SKM-1 treated with dmso at 0.1 percent for 144 hours (cell line): ENCODE results near the gene CD84.
"Not testable (repeated sequence)": the region's sequence is repeated elsewhere in the genome, so short reads cannot be mapped to it uniquely, and the experiment has no call there.

ENCODE experiments used
- DNase-seq: peaks from one replicate; lab custom pipeline; 2025; ENCODE audit not compliant: unreplicated experiment; lab: John Stamatoyannopoulos, UW

CD84 gene

GRCh38 chr1:160519642-160520435 is 59.5 kb downstream of the CD84 start:
- DNase-seq: no peak

- not testable (repeated sequence) for DNase-seq
These were observed 61.8 kb downstream of the CD84 start for GRCh38 chr1:160517519-160517918.

DNA sequence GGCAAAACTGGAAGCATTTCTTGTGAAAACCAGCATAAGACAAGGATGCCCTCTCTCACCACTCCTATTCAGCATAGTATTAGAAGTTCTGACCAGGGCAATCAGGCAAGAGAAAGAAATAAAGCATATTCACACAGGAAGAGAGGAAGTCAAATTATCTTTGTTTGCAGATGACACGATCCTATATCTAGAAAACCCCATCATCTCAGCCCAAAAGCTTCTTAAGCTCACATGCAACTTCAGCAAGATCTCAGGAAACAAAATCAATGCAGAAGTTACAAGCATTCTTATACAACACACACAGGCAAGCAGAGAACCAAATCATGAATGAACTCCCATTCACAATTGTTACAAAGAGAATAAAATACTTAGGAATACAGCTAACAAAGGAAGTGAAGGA is 63.4 kb downstream of the CD84 start:
- not testable (repeated sequence) for DNase-seq

DNA sequence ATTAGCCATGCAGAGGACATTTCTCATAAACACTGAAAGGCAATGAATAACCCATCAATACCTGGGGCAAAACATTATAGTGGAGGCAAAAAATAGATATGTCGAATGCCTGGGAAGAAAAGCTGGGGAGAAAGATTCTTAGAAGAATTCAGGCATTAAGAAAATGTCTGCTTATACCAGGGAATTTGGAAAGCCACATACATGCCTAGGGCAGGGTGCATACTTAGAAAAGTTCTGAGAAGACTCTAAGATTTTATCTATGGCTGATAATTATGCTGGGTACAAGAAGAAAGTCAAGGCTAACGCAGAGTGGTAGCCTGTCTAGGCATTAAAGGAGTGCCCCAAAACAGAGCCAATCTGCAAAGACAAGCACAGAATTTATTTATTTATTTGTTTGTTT is 74.6 kb downstream of the CD84 start:
- DNase-seq: no peak

DNA sequence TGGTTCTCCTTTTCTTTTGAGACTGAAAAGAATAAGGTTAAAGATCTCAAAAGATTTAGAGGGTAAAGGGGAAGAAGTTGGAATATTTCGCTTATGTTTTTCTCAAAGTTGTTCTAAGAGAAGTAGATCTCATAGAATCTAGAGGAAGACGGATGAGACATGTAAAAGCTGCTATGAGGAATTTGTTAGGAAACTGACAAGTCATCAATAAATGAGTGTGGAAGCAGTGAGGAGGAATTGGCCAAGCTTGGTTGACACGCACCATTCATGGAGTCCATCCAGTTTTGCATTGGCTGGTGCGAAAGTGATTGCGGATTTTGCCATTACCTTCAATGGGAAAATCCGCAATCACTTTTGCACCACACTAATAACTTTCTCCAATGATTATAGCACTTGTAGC is 76.2 kb downstream of the CD84 start:
- DNase-seq: no peak

DNA sequence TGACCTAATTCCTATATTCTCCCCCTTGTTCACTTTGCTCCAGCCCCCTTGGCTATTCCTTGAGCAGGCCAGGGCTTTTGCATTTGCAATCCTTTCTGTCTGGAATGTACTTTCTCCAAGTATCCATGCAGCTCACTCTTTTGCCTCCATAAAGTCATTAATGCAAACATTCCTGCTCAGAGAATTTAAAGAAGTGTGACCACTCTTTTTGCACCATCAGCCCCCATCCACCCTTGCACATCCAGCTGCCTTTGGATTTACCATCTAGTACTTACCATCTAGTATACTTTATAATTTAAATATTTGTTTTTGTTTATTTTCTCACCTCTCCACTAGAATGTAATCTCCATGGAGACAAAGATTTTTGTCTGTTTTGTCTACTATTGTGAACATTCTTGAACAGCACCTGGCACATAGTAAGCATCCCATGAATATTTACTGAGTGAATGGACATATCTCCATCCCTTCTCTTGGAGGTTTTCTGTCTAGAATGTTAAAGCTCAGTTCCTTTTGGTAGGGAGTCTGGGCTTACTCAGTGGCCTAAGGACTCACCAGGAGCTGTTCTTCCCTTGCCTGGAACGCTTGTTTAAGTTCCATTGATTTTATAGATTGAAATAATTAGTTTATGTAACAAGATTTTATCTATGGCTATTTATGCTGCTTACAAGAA is 78.8 kb downstream of the CD84 start:
- no peak for DNase-seq

- no peak for DNase-seq
These were observed 79.7 kb downstream of the CD84 start for GRCh38 chr1:160499631-160500030.

DNA sequence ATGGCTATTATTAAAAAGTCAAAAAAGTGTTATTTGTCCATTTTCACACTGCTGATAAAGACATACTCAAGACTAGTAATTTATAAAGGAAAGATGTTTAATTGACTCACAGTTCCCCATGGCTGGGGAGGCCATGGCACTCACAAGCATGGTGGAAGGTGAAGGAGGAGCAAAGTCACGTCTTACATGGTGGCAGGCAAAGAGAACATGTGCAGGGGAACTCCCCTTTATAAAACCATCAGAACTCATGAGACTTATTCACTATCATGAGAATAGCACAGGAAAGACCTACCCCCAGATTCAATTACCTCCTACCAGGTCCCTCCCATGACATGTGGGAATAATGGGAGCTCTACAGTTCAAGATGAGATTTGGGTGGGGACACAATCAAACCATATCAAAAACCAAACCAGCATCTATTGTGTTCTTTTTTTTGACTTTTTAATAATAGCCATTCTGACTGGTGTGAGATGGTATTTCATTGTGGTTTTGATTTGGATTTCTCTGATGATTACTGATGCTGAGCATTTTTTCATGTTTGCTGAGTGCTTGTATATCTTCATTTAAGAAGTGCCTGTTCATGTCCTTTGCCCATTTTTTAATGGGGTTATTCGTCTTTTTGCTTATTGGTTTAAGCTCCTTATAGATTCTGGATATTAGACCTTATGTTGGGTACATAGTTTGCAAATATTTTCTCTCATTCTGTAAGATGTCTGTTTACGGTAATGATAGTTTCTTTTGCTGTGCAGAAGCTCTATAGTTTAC is 80.8 kb downstream of the CD84 start:
- not testable (repeated sequence) for DNase-seq

- DNase-seq: no peak
These were observed 83.0 kb downstream of the CD84 start for GRCh38 chr1:160496334-160496733.

DNA sequence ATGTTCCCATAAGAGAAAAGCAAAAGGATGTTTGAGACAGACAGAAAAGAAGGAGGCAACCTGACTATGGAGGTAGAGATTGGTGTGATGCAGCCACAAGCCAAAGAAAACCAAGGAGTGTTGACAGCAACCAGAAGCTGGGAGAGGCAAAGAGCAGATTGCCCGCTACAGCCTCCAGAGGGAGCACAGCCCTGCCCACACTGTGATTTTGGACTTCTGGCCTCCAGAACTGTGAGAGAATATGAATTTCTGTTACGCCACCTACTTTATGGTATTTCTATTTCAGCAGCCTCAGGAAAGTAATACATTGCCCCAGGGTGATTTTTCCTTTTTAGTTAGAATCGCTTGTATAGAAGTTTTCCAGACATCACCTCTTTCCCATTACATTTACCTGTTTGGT is 84.7 kb downstream of the CD84 start:
- DNase-seq: peak; percentile 12

GRCh38 chr1:160492617-160493016 is 86.7 kb downstream of the CD84 start:
- DNase-seq: no peak

- DNase-seq: no peak
These were observed 87.3 kb downstream of the CD84 start for GRCh38 chr1:160491981-160492380.
